NCI-H345 (cell line): ENCODE results near the gene RPL15.
A peak's percentile ranks its signal among the peaks of the same experiment; 100 is the strongest.
"Not testable (repeated sequence)": the region's sequence is repeated elsewhere in the genome, so short reads cannot be mapped to it uniquely, and the experiment has no call there.

Source experiments
- DNase-seq: peaks from one replicate; lab custom pipeline; 2025; lab: John Stamatoyannopoulos, UW

Gene RPL15

GRCh38 chr3:23889950-23890349 lies 27.0 kb upstream of the RPL15 start:
- DNase-seq, result no peak

DNA sequence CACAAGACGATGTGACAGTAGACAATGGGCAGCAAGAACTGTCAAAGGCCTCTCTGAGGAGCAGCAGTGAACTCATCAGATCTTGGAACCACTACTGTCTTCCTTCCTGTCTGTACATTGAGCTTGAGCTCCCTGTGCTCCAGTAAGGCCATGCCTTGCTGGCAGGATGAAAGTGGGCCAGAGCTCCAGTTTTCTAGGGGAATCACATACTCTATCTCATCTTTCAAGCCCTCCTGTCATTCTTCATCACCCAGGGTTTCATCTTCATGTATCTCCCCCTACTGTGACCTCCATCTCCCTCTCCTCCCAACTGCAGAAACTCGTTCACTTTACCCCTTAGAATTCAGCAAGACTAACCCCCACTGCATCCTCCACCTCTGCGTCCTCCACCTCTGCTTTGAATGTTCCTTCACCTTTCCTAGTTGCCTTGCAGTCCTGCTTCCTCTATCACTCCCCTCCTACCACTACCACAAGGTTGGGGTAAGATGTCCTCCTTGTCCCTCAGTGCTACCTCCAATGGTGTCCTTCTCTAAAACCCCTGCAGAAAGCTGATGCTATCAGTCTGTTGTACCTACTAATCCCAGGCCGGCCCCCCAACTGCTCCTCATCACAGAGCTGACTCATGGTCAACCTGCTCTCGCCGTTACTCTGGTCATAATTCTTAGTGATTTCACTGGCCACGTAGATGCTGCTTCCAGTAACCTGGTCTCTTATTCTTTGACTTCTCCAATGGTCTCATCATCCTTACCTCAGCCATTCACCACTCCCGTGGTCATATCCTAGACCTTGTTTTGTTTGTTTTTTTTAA lies 22.5 kb upstream of the RPL15 start:
- DNase-seq, result no peak

GRCh38 chr3:23895181-23895580 lies 21.8 kb upstream of the RPL15 start:
- no peak for DNase-seq

GRCh38 chr3:23900744-23901143 lies 16.2 kb upstream of the RPL15 start:
- no peak for DNase-seq

DNA sequence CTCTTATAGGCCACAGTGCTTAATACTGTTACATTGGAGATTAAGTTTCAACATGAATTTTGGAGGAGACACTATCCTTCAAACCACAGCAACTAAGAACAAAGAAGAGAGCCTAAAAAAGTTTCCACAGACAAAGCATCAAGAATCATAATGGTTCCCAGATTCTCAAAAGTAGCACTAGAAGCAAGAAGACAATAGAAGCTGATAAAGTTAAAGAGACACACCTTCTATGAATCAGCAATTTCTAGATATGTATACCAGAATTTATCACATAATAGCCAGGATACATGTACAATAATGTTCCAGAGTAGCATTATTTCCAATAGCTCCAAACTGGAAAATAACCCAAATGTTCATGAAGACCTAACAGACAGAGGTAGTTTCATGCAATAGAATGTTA lies 12.4 kb upstream of the RPL15 start:
- no peak for DNase-seq

- no peak for DNase-seq
These were observed 7.6 kb upstream of the RPL15 start for GRCh38 chr3:23909341-23909740.

GRCh38 chr3:23911397-23911796 lies 5.5 kb upstream of the RPL15 start:
- DNase-seq, result no peak

DNA sequence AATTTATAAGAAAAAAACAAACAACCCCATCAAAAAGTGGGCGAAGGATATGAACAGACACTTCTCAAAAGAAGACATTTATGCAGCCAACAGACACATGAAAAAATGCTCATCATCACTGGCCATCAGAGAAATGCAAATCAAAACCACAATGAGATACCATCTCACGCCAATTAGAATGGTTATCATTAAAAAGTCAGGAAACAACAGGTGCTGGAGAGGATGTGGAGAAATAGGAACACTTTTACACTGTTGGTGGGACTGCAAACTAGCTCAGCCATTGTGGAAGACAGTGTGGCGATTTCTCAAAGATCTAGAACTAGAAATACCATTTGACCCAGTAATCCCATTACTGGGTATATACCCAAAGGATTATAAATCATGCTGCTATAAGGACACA lies 4.6 kb upstream of the RPL15 start:
- not testable (repeated sequence) for DNase-seq

- DNase-seq, result no peak
These were observed 3.8 kb upstream of the RPL15 start for GRCh38 chr3:23913182-23913581.

- no peak for DNase-seq
These were observed 2.8 kb upstream of the RPL15 start for GRCh38 chr3:23913873-23914743.

DNA sequence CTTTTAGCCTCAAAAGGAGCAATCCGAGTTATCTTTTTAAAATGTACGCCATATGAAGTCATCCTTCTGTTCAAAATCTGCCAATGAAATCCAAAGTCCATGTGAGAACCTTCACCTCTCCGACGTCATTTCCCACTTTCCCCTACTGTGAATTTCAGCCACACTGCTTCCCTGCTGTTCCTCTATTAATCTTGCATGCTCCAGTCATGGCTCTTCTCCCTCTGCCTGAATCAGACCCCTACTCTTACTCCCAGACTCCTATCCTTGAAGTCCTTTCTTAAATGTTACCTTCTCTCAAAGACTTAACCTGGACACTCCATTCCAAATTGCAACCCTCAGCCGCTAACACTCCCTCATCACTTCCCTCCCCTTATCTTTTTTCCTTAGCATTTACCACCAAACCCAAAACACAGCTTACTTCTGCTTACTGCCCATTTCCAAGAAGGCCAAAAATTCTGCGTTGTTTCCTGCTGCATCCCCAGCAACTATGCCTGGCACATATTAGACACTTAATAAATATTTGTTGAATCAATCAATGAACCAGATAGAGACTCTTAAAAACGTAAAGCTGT lies 1.3 kb upstream of the RPL15 start:
- no peak for DNase-seq

DNA sequence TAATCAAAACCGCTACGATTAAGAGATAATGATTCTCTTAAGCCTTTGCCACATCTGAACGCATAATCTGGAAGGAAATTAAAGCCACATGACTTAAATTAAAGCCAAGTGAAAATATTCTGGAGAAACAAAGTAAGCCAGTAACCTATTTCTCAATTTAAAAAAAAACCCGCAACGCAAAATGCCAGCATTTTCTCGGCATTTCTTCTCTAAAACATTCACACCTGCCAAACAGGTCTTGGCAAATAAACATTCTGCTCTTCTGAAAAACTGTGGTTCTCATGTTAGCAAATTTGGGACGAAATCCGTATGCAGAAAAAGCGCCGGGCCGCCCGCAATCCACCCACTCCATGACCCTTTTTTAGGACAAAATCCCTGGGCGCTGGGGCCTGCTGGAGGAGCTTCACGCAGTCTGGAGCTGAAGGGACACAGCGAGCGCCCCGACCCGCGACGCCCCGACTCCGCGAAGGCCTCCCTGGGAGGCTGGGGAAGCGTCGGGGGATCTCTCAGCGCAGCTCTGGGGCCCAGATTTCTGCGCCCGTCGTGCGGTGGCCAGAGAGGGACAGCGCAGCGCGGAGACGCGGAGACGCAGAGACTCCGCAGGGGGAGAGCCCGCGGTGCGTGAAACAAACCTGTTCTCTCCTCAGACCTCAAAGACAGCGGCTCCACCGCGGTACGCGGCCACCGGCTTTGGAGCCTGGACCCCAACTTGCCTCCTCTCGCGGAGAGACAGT lies 613 bp upstream of the RPL15 start:
- DNase-seq, result no peak

GRCh38 chr3:23917679-23918303 lies 859 bp downstream of the RPL15 start:
- DNase-seq, result peak; percentile 24

GRCh38 chr3:23918331-23918730 lies 1.4 kb downstream of the RPL15 start:
- not testable (repeated sequence) for DNase-seq

DNA sequence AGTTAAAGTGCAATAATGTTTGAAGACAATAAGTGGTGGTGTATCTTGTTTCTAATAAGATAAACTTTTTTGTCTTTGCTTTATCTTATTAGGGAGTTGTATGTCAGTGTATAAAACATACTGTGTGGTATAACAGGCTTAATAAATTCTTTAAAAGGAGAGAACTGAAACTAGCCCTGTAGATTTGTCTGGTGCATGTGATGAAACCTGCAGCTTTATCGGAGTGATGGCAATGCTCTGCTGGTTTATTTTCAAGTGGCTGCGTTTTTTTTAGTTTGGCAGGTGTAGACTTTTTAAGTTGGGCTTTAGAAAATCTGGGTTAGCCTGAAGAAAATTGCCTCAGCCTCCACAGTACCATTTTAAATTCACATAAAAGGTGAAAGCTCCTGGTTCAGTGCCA lies 2.7 kb downstream of the RPL15 start:
- DNase-seq, result no peak

DNA sequence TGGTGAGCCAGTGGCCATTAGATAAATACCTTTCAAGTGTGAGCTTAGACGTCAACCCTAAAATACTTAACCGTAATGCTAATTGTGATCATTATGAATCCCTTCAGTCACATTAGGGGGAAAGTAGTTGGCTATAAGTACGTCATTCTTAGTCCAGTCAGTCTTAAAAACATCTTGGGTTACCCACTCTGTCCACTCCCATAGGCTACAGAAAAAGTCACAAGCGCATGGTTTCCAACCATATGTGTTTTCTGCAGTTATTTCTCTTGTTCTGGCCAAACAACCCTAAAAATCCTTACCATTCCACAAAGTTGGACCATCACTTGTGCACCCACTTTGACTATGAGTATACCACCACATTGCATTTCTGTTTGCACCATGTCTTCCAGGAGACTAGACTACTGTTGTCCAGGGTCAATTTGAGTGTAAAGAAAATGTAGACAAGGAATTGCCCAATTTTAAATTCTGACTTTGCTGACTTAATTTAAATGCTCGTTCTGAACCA lies 3.3 kb downstream of the RPL15 start:
- no peak for DNase-seq

- no peak for DNase-seq
These were observed 4.2 kb downstream of the RPL15 start for GRCh38 chr3:23921052-23921511.

- no peak for DNase-seq
These were observed 6.9 kb downstream of the RPL15 start for GRCh38 chr3:23923786-23924185.

- DNase-seq, result no peak
These were observed 9.3 kb downstream of the RPL15 start for GRCh38 chr3:23926246-23926645.

DNA sequence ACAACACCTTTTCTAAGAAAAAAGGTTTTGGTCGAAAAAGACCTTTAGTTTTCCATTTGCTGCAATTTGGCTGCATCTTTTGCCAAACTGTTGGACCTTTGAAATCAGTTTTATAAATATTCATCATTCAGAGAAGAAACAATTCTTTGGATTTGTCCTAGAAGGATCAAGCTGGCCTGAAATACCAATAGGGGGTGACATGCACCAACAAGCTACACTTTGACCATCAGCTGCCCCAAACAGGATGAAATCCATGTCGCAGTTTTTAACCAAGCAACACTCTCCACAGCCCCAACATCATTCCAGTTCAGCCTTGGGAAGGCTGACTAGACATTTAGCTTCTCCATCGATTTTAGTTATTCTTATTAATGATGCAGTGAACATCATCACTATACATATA lies 9.8 kb downstream of the RPL15 start:
- no peak for DNase-seq

DNA sequence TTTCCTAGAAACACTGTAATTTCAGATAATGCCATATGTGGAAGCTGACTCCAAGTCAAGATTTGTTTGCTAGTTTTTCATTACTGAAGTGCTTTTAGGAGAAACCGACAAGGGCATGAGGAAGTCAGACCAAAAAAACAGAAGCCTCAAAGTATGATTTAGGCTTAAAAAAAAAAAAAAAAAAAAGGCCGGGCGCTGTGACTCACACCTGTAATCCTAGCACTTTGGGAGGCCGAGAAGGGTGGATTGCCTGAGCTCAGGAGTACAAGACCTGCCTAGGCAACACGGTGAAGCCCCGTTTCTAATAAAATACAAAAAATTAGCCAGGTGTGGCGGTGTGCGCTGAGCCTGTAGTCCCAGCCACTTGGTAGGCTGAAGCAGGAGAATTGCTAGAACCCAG lies 11.6 kb downstream of the RPL15 start:
- no peak for DNase-seq
